GM19468 (cell line): ENCODE data around the gene TAF8.
"Not testable (repeated sequence)": the region's sequence is repeated elsewhere in the genome, so short reads cannot be mapped to it uniquely, and the experiment has no call there.

Experiments
- ATAC-seq: cut with Tn5 transposase; IDR thresholded peaks from one replicate; pipeline ENCODE4 v1.9.1; 2021; ENCODE audit warnings: mild to moderate bottlenecking, moderate library complexity, moderate number of reproducible peaks; ENCODE audit not compliant: unreplicated experiment; ENCODE audit errors: extremely low read depth

TAF8 gene

GRCh38 chr6:42050297-42051267 is at the start of gene TAF8:
Gene TAF8 (plus strand): TSS chr6:42050524. CDS start chr6:42050542, 18 bp downstream.
- peak; percentile 30 for ATAC-seq

- no peak for ATAC-seq
These were observed 48.8 kb upstream of the TAF8 start for GRCh38 chr6:42001506-42001905.

- not testable (repeated sequence) for ATAC-seq
These were observed 46.7 kb upstream of the TAF8 start for GRCh38 chr6:42003658-42004057.

- ATAC-seq = no peak
These were observed 42.8 kb upstream of the TAF8 start for GRCh38 chr6:42007286-42008137.

GRCh38 chr6:42008138-42008528 is 42.2 kb upstream of the TAF8 start:
- ATAC-seq = not testable (repeated sequence)

GRCh38 chr6:42009844-42010184 is 40.5 kb upstream of the TAF8 start:
- no peak for ATAC-seq

- ATAC-seq = no peak
These were observed 40.0 kb upstream of the TAF8 start for GRCh38 chr6:42010185-42010891.

GRCh38 chr6:42010909-42011308 is 39.4 kb upstream of the TAF8 start:
- ATAC-seq = no peak

GRCh38 chr6:42012501-42013133 is 37.7 kb upstream of the TAF8 start:
- ATAC-seq = no peak

GRCh38 chr6:42013134-42013516 is 37.2 kb upstream of the TAF8 start:
- ATAC-seq = no peak

GRCh38 chr6:42017021-42017643 is 33.2 kb upstream of the TAF8 start:
- ATAC-seq = no peak

- ATAC-seq = no peak
These were observed 29.4 kb upstream of the TAF8 start for GRCh38 chr6:42020967-42021366.

- ATAC-seq = no peak
These were observed 28.2 kb upstream of the TAF8 start for GRCh38 chr6:42021847-42022754.

GRCh38 chr6:42022755-42023384 is 27.5 kb upstream of the TAF8 start:
- ATAC-seq = no peak

- ATAC-seq = peak; percentile 36
These were observed 25.1 kb upstream of the TAF8 start for GRCh38 chr6:42025066-42025844.

GRCh38 chr6:42025845-42026243 is 24.5 kb upstream of the TAF8 start:
- no peak for ATAC-seq

- ATAC-seq = no peak
These were observed 23.8 kb upstream of the TAF8 start for GRCh38 chr6:42026540-42026939.
